GM12878 (cell line): ENCODE data around the gene FBXO3.

Source experiments
- CTCF ChIP-seq, 3 experiments: IDR thresholded peaks in 2 of 3; conservative IDR thresholded peaks in 1 of 3; 2 replicates each; pipeline ENCODE4 v1.5.1; 2011; ENCODE audit warnings: low read depth in 3 of 3, low read length in 3 of 3, mild to moderate bottlenecking in 3 of 3, control low read depth in 2 of 3, moderate library complexity in 2 of 3, inconsistent platforms in 1 of 3, mixed read lengths in 1 of 3; ENCODE audit not compliant: control insufficient read depth in 2 of 3, insufficient read depth in 1 of 3; ENCODE audit errors: extremely low read depth in 1 of 3
- MTA2 ChIP-seq: fragments of 450-650 bp; IDR thresholded peaks from 2 replicates; pipeline ENCODE4 v1.6.1; 2016; ENCODE audit warnings: low read depth, mild to moderate bottlenecking, moderate library complexity
- NFYB ChIP-seq: IDR thresholded peaks from 2 replicates; pipeline ENCODE4 v1.6.1; 2011; ENCODE audit warnings: low read depth, mild to moderate bottlenecking, low read length, improper control_type of control experiment, moderate library complexity; ENCODE audit not compliant: insufficient read depth
- NRF1 ChIP-seq: conservative IDR thresholded peaks from 2 replicates; pipeline ENCODE4 v1.6.1; 2011; ENCODE audit warnings: mild to moderate bottlenecking, low read depth, low read length, improper control_type of control experiment
- SIN3A ChIP-seq: IDR thresholded peaks from 2 replicates; pipeline ENCODE4 v1.6.1; 2012; ENCODE audit warnings: low read depth, low read length, improper control_type of control experiment
- SIX5 ChIP-seq: IDR thresholded peaks from 2 replicates; pipeline ENCODE4 v1.6.1; 2011; ENCODE audit warnings: mild to moderate bottlenecking, low read depth, low read length, moderate library complexity; ENCODE audit not compliant: severe bottlenecking
- YBX1 ChIP-seq: fragments of 450-650 bp; IDR thresholded peaks from 2 replicates; pipeline ENCODE4 v1.6.1; 2016; ENCODE audit warnings: antibody characterized with exemption

DNA sequence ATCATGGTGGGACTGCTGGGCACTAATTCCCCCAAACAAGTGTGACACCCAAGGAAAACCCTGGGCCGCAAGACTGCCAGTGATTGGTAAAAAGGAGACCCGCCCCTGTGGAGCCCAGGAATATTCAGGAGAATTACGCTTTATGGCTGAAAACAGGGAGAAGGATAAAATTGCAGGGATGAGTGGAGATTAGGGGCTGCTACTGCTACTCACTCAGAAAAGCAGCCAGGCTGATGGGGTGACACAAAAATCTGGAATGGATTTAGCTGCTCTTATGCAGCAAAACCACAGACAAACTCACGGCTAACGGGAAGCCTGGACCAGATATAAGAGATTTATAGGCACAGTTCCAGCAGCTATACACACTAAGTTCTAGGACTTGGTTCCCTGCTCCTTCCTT lies 4.4 kb upstream of the FBXO3 start:
- TF ChIP-seq NRF1: no peak
- TF ChIP-seq MTA2: no peak
- no peak for TF ChIP-seq NFYB
- no peak for TF ChIP-seq CTCF (IDR thresholded peaks at IDR 0.05 in 2 of 3, conservative IDR thresholded peaks at IDR 0.05 in 1 of 3; ENCODE audit: control insufficient read depth in 2 of 3, extremely low read depth in 1 of 3, insufficient read depth in 1 of 3, low read depth in 3 of 3, low read length in 3 of 3)
- TF ChIP-seq SIX5: no peak
- no peak for TF ChIP-seq SIN3A
- TF ChIP-seq YBX1: no peak
